IMR-90 (cell line): ENCODE results near the gene MEIS3. TPM values are rescaled to one million over a fixed set of nuclear protein-coding genes. Genes with fewer than 3 reads are reported as not detected.

ENCODE experiments used
- ATAC-seq: fragments of 200-7000 bp; cut with Tn5 transposase; 2 replicates; pipeline ENCODE4 v1.9.1; 2020; ENCODE audit warnings: low read depth, mild to moderate bottlenecking, moderate library complexity
- BruUV-seq: library from RNA; stranded (reverse); fragments of 400-500 nt; replicated peaks from 2 replicates; lab custom pipeline; 2021; lab: Mats Ljungman, UMichigan
- CTCF ChIA-PET: fragments of 300-600 bp; formaldehyde crosslinking; extraction: SDS; loops from one replicate; lab custom pipeline; 2021; ENCODE audit warnings: antibody characterized with exemption; lab: Yijun Ruan, JAX
- POLR2A ChIA-PET: fragments of 300-600 bp; sonication (Branson Sonifier 250); formaldehyde crosslinking; loops from one replicate; lab custom pipeline; 2022; ENCODE audit warnings: antibody characterized with exemption; ENCODE audit not compliant: unreplicated experiment; lab: Charles Lee
- DNase-seq: peaks from one replicate; pipeline ENCODE4 v3.0.0; 2013
- H2AFZ ChIP-seq: replicated peaks from 2 replicates; pipeline ENCODE3; 2013; ENCODE audit warnings: low read length, mild to moderate bottlenecking; ENCODE audit not compliant: poor library complexity
- H2AK5ac ChIP-seq: 2 replicates; pipeline ENCODE4 v1.6.1; 2013; ENCODE audit warnings: low read depth, low read length, inconsistent platforms
- H2AK9ac ChIP-seq: replicated peaks from 2 replicates; pipeline ENCODE3; 2013; ENCODE audit warnings: mild to moderate bottlenecking, low read depth, low read length, moderate library complexity; ENCODE audit not compliant: poor library complexity
- H2BK120ac ChIP-seq: 2 replicates; pipeline ENCODE4 v1.6.1; 2013; ENCODE audit warnings: low read depth, low read length, inconsistent platforms
- H2BK15ac ChIP-seq: 3 replicates; pipeline ENCODE4 v1.6.1; 2013; ENCODE audit warnings: low read depth, low read length, inconsistent platforms
- H2BK20ac ChIP-seq: 2 replicates; pipeline ENCODE4 v1.6.1; 2013; ENCODE audit warnings: low read depth, mild to moderate bottlenecking, inconsistent platforms, low read length, moderate library complexity
- H2BK5ac ChIP-seq: 2 replicates; pipeline ENCODE4 v1.6.1; 2013; ENCODE audit warnings: mild to moderate bottlenecking, low read depth, low read length, inconsistent platforms; ENCODE audit not compliant: poor library complexity, severe bottlenecking
- H3K14ac ChIP-seq: replicated peaks from 2 replicates; pipeline ENCODE4 v1.6.1; 2013; ENCODE audit warnings: low read depth, low read length, inconsistent platforms
- H3K18ac ChIP-seq: 2 replicates; pipeline ENCODE4 v1.6.1; 2013; ENCODE audit warnings: low read depth, low read length, control low read depth
- H3K23ac ChIP-seq: 2 replicates; pipeline ENCODE4 v1.6.1; 2013; ENCODE audit warnings: low read depth, low read length, inconsistent platforms
- H3K27ac ChIP-seq: 2 replicates; pipeline ENCODE4 v1.5.1; 2013; ENCODE audit warnings: mild to moderate bottlenecking, control low read depth, low read length; ENCODE audit not compliant: insufficient read depth
- H3K27me3 ChIP-seq: 2 replicates; pipeline ENCODE4 v1.6.1; 2013; ENCODE audit warnings: low read length; ENCODE audit not compliant: control insufficient read depth, insufficient read depth
- H3K36me3 ChIP-seq: 2 replicates; pipeline ENCODE4 v1.6.1; 2013; ENCODE audit warnings: low read length, mixed read lengths; ENCODE audit not compliant: control insufficient read depth, insufficient read depth
- H3K4ac ChIP-seq: 2 replicates; pipeline ENCODE4 v1.6.1; 2013; ENCODE audit warnings: low read depth, low read length, inconsistent platforms
- H3K4me1 ChIP-seq: 2 replicates; pipeline ENCODE4 v1.6.1; 2013; ENCODE audit warnings: low read length, mixed read lengths; ENCODE audit not compliant: control insufficient read depth, insufficient read depth
- H3K4me2 ChIP-seq: 2 replicates; pipeline ENCODE4 v1.6.1; 2013; ENCODE audit warnings: low read depth, mild to moderate bottlenecking, control low read depth, low read length, moderate library complexity
- H3K4me3 ChIP-seq: 2 replicates; pipeline ENCODE4 v1.5.1; 2013; ENCODE audit warnings: low read depth, mild to moderate bottlenecking, control low read depth, low read length, moderate library complexity; ENCODE audit not compliant: insufficient read depth
- H3K56ac ChIP-seq: 2 replicates; pipeline ENCODE4 v1.6.1; 2013; ENCODE audit warnings: low read length, inconsistent platforms; ENCODE audit not compliant: insufficient read depth; ENCODE audit errors: extremely low read depth
- H3K79me1 ChIP-seq, 2 experiments: 2 replicates each; pipeline ENCODE4 v1.6.1; 2013; ENCODE audit warnings: low read length in 2 of 2, inconsistent platforms in 1 of 2, low read depth in 1 of 2
- H3K9ac ChIP-seq: 2 replicates; pipeline ENCODE4 v1.6.1; 2013; ENCODE audit warnings: low read depth, low read length, control low read depth
- H3K9me1 ChIP-seq: 2 replicates; pipeline ENCODE4 v1.6.1; 2013; ENCODE audit warnings: low read length, inconsistent platforms; ENCODE audit not compliant: insufficient read depth
- H3K9me3 ChIP-seq: 2 replicates; pipeline ENCODE4 v1.6.1; 2013; ENCODE audit warnings: low read length; ENCODE audit not compliant: control insufficient read depth, insufficient read depth
- H4K20me1 ChIP-seq: 2 replicates; pipeline ENCODE4 v1.6.1; 2013; ENCODE audit warnings: low read length, inconsistent platforms; ENCODE audit not compliant: insufficient read depth
- H4K5ac ChIP-seq: 2 replicates; pipeline ENCODE4 v1.6.1; 2013; ENCODE audit warnings: mild to moderate bottlenecking, low read depth, low read length, control low read depth
- H4K8ac ChIP-seq, 2 experiments: 2 replicates each; pipeline ENCODE4 v1.6.1; 2013; ENCODE audit warnings: low read depth in 2 of 2, low read length in 2 of 2, control low read depth in 1 of 2, inconsistent platforms in 1 of 2
- H4K91ac ChIP-seq: 2 replicates; pipeline ENCODE4 v1.6.1; 2013; ENCODE audit warnings: low read depth, low read length, inconsistent platforms; ENCODE audit not compliant: insufficient read depth
- CEBPB ChIP-seq: IDR thresholded peaks from 2 replicates; pipeline ENCODE4 v1.6.1; 2012; ENCODE audit warnings: low read depth, low read length, improper control_type of control experiment
- CHD1 ChIP-seq: IDR thresholded peaks from 2 replicates; pipeline ENCODE4 v1.6.1; 2012; ENCODE audit warnings: low read depth, low read length, improper control_type of control experiment
- NFE2L2 ChIP-seq: fragments of 150-350 bp; IDR thresholded peaks from 2 replicates; pipeline ENCODE4 v1.6.1; 2016; ENCODE audit warnings: low read depth, mild to moderate bottlenecking, low read length
- RAD21 ChIP-seq: IDR thresholded peaks from 2 replicates; pipeline ENCODE4 v1.6.1; 2012; ENCODE audit warnings: low read length, improper control_type of control experiment
- RCOR1 ChIP-seq: IDR thresholded peaks from 2 replicates; pipeline ENCODE4 v1.6.1; 2012; ENCODE audit warnings: mild to moderate bottlenecking, low read length, improper control_type of control experiment; ENCODE audit not compliant: insufficient replicate concordance
- RFX5 ChIP-seq: IDR thresholded peaks from 2 replicates; pipeline ENCODE4 v1.8.0; 2012; ENCODE audit warnings: low read depth, mild to moderate bottlenecking, low read length, moderate library complexity
- WGBS, 2 experiments: methylation state at CpG; one replicate each; pipeline versions ENCODE4 v1.1.5 to v1.1.7; 2013; ENCODE audit warnings: missing lambda C conversion rate in 2 of 2; ENCODE audit not compliant: insufficient read length in 1 of 2; ENCODE audit errors: extremely low coverage in 2 of 2; 5-methylcytosine and 5-hydroxymethylcytosine counted together
- dilution Hi-C: fragments of 300-500 bp; cut with HindIII; formaldehyde crosslinking; loops from one replicate; pipeline ENCODE4 v1.14.3; 2018; ENCODE audit warnings: low sequenced_read_pairs; ENCODE audit not compliant: unreplicated experiment
- in situ Hi-C: fragments of 300-500 bp; cut with MboI; formaldehyde crosslinking; loops from 3 replicates; pipeline ENCODE4 v1.14.3; 2019; ENCODE audit warnings: low sequenced_read_pairs, inconsistent platforms, mixed read lengths
- intact Hi-C: fragments of 100-400 bp; cut with micrococcal nuclease; formaldehyde crosslinking; loops from 2 replicates; pipeline ENCODE4 v1.10.0; 2022
- polyA plus RNA-seq, 3 experiments: library from polyadenylated mRNA; depleted of rRNA; stranded (reverse); fragments of >200 nt; gene quantifications; 2 replicates each; pipeline ENCODE4 v1.2.3, GENCODE V29; 2012; ENCODE audit warnings: low replicate concordance in 1 of 3
- total RNA-seq: library from RNA; depleted of rRNA; stranded (reverse); fragments of >200 nt; gene quantifications from 2 replicates; pipeline ENCODE4 v1.2.3, GENCODE V29; 2012
- TF ChIP-seq, protein P1 (sequence below): conservative IDR thresholded peaks from 2 replicates; pipeline ENCODE4 v1.5.1; 2012; ENCODE audit warnings: mild to moderate bottlenecking, low read depth, low read length, improper control_type of control experiment

MEIS3 gene
- total and polyA plus RNA-seq, 2 of the 4 experiments (the other 2 are of a cell fraction): 32.4 to 33.0 TPM

DNA sequence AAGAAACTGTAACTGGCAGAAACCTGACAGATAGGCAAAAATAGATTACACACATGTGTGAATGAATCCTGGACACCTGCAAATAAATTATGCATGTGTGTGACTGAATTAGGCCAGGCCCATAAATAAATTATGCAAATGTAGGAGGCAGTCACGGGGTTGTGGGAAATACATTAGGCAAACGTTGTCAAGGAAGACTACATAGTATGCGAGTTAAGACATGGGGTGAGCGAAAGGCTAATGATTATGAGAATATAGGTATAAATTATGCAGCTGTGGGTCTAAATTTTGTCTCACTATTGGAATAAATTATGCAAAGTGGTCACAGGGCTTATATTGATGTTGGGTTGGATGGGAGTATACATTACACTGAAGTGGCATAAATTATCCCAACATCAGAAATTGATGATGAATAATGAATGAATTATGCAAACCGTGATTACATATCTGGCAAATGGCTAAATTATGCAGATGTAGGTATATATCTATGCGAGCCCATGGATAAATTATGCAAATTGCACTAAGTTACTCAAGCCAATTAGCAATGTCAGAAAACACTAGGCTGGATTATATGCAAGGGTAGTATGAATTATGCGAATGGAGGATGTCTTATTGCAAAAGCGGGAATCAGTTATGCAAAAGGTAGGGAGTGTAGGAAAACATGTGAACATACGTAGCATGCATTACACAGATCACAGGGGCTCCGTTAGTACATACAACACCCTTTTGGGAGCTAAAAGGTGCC is 45.5 kb upstream of the MEIS3 start:
- POLR2A ChIA-PET: no interaction called here

More for the DNA sequence above, 45.5 kb upstream of the MEIS3 start:
- no peak overlapping the region for H2AFZ ChIP-seq
- H3K4me3 ChIP-seq: no peak overlapping the region
- ATAC-seq (no peak), DNase-seq (no peak)
- H2AK9ac ChIP-seq: no peak overlapping the region
- H3K27ac ChIP-seq: no peak overlapping the region
- no peak overlapping the region for H4K5ac ChIP-seq
- H3K4ac ChIP-seq: no peak overlapping the region
- no peak overlapping the region for H3K14ac ChIP-seq
- H4K20me1 ChIP-seq: no peaks in the 10 kb centered on the region
- H3K9me1 ChIP-seq: no peaks in the 10 kb centered on the region
- H2BK15ac ChIP-seq: no peak overlapping the region
- H3K27me3 ChIP-seq: peaks cover 53% of the 10 kb centered on the region
- H4K8ac ChIP-seq: no peak overlapping the region
- H3K56ac ChIP-seq: no peak overlapping the region
- in situ Hi-C loops: no loop called here
- no peak overlapping the region for H2AK5ac ChIP-seq
- H3K79me1 ChIP-seq: no peaks in the 10 kb centered on the region
- no peak overlapping the region for H2BK5ac ChIP-seq
- no TSS peak for BruUV-seq
- no peak overlapping the region for H3K18ac ChIP-seq
- H3K9ac ChIP-seq: no peak overlapping the region
- H2BK20ac ChIP-seq: no peak overlapping the region
- dilution Hi-C loops: no loop called here
- intact Hi-C loops: no loop called here
- H3K9me3 ChIP-seq: peaks cover 5% of the 10 kb centered on the region; the same call in 1 of the 2 replicates
- H3K4me1 ChIP-seq: no peaks in the 10 kb centered on the region
- H3K4me2 ChIP-seq: no peak overlapping the region
- H3K36me3 ChIP-seq: no peaks in the 10 kb centered on the region
- 51% methylated on average over 4 of the region's 10 CpGs; no CpG with 5 or more reads in 1 of the 2 experiments for WGBS, 2 experiments
- H4K91ac ChIP-seq: no peak overlapping the region
- no peak overlapping the region for H3K23ac ChIP-seq
- CTCF ChIA-PET: no interaction called here
- H2BK120ac ChIP-seq: no peak overlapping the region
- no peak for TF ChIP-seq RFX5
- TF ChIP-seq, protein P1, sequence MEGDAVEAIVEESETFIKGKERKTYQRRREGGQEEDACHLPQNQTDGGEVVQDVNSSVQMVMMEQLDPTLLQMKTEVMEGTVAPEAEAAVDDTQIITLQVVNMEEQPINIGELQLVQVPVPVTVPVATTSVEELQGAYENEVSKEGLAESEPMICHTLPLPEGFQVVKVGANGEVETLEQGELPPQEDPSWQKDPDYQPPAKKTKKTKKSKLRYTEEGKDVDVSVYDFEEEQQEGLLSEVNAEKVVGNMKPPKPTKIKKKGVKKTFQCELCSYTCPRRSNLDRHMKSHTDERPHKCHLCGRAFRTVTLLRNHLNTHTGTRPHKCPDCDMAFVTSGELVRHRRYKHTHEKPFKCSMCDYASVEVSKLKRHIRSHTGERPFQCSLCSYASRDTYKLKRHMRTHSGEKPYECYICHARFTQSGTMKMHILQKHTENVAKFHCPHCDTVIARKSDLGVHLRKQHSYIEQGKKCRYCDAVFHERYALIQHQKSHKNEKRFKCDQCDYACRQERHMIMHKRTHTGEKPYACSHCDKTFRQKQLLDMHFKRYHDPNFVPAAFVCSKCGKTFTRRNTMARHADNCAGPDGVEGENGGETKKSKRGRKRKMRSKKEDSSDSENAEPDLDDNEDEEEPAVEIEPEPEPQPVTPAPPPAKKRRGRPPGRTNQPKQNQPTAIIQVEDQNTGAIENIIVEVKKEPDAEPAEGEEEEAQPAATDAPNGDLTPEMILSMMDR: no peak
- TF ChIP-seq CEBPB: no peak
- TF ChIP-seq NFE2L2: no peak
- TF ChIP-seq RAD21: no peak
- no peak for TF ChIP-seq CHD1
- no peak for TF ChIP-seq RCOR1
